Skin epidermis (tissue), 12 donors: ENCODE measurements around the gene SELPLG.
A peak's percentile ranks its signal among the peaks of the same experiment; 100 is the strongest.
"Not testable (repeated sequence)": the region's sequence is repeated elsewhere in the genome, so short reads cannot be mapped to it uniquely, and the experiment has no call there.

Source experiments
- H3K27ac ChIP-seq, 21 experiments: fragments of 200-600 bp; sonication (generic) in 11 of 21; one replicate each; pipeline ENCODE4 v1.5.0; 2020; ENCODE audit warnings: mild to moderate bottlenecking in 3 of 21, inconsistent platforms in 2 of 21, moderate library complexity in 2 of 21
- H3K4me3 ChIP-seq, 7 experiments: fragments of 200-600 bp; sonication (generic) in 2 of 7; one replicate each; pipeline ENCODE4 v1.5.0; 2020; ENCODE audit warnings: inconsistent platforms in 2 of 7, mild to moderate bottlenecking in 2 of 7, moderate library complexity in 1 of 7

SELPLG gene

DNA sequence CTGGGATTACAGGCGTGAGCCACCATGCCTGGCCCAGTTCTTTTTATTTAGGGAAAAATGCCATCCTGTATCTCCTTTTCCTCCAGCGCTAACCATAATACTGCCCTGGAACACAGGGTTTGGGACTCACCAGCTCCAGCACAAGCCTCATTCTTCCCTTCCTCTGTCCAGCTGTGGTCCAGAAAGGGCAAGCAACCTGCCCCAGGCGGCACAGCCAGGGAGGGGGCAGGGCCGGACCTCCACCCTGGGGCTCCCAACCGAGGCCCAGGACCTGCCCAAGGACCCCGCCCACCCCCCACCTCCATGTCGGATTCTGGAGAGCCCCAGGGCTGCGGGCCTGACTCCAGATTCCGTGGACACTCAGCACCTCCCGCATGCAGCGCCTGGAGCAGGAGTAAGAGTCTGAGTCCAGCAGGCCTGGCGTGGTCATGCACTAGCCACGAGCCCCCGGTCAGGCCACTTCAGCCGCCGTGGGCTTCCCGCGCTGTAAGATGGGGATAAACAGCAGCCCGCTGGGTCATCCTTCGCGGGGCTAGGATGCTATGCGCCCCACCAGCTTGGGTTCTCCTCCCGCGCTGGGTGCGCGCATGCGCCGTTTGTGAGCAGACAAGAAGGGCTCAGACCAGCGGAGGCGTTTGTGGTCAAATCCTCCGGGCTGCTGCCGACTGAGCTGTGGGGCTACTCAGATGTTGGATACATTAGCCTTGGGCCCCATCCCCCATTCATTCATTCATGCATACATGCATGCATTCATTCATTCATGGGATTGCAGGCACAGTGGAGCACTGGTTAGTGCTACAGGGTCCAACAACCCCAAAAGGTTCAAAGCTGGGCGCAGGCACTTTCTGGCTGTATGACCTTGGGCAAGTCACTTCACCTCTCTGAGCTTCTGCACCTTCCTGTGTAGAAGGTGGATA is 52.1 kb downstream of the SELPLG start:
- H3K4me3 ChIP-seq = no peak overlapping the region
- H3K27ac ChIP-seq = peak overlapping the region in 2 of 21 experiments; percentile 15 to 34

DNA sequence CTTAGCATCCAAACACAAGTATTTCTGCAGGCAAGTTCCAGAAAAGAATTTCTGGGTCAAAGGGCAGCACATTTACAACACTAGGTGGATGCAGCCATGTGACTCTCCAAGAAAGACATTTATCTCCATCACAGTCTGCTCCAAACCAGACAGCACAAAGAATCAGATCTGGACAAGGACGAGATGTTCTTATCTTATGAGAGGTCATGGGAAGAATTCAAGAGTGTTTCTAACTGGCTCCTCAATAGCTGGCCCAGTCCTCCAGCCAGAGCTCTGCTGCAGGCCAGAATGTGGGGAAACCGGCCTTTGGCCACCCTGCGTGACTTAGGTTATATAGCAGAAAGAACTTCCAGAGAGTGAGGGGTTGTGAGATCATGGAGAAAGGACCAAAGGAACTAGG is 53.2 kb downstream of the SELPLG start:
- Histone ChIP-seq H3K4me3 (no peak overlapping the region), H3K27ac (peak overlapping the region in 1 of 21 experiments; percentile 34)

DNA sequence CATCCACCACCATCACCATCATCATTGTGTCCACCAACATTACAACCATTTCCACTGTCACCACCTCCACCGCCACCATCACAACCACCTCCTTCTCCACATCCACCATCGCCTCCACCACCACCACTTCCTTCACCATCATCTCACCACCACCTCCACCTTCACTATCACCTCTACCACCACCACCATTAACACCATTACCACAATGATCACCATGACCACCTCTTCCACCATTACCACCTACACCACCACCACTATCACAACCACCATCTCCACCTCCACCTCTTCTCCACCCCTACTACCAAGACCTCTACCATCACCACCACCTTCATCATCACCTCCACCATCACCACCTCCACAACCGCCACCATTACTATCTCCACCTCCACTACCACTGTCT is 54.9 kb downstream of the SELPLG start:
- Histone ChIP-seq H3K27ac (peak overlapping the region in 2 of 21 experiments; percentile 57 to 63), H3K4me3 (no peak overlapping the region)

DNA sequence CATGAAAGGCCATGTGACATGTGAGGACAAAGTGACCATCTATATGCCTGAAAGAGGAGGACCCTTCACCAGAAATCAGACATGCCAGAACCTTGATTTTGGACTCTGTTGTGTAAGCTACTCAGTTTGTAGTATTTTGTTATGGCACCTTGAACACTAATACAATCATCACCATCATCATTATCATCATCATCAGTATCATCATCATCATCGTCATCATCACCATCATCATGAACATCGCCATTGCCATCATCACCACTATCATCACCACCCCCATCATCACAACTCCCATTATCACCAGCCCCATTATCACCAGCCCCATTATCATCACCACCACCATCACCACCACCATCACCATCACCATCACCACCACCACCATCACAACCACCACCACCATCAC is 55.4 kb downstream of the SELPLG start:
- no peak overlapping the region for H3K4me3 ChIP-seq
- peak overlapping the region in 1 of 21 experiments; percentile 63 for H3K27ac ChIP-seq

DNA sequence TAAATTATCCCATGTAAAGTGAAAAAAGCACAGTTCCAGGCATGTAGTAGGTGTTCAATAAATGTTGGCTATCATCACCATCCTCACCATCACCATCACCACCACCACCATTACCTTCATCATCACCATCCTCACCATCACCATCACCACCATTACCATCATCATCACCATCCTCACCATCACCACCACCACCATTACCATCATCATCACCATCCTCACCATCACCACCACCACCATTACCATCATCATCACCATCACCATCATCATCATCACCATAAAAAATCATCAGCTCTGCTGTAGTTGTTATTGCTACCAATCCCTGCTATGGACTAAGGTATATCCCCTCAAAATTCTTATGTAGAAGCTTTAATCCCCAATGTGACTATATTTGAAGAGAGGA is 56.2 kb downstream of the SELPLG start:
- H3K27ac ChIP-seq = peak overlapping the region in 1 of 21 experiments; percentile 14
- no peak overlapping the region for H3K4me3 ChIP-seq

DNA sequence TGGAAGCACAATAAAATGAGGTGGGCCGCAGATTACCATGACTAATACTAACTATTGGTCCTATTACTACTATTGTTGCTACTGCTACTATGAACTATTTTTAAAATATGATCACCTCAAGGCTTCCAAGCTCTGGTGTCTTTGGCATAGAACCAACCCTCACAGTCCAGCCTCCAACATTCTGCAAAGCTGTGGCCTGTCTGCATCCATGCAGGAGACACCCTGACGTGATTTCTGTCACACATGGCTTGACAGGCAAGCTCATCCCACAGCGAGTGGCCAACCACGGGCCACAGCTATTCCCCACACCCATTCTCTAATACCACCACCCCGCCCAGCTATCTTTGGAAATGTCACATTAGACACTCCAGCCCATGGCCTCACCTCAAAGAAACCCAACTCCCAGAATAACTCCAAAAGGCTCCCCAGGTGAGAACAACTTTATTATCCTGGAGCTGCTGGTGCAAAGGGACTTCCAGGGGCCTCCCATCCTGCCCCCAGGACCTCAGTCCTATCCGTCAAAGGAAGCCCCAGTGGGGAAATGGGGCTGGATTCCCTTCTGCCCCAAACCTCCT is 56.9 kb downstream of the SELPLG start:
- no peak overlapping the region for H3K4me3 ChIP-seq

DNA sequence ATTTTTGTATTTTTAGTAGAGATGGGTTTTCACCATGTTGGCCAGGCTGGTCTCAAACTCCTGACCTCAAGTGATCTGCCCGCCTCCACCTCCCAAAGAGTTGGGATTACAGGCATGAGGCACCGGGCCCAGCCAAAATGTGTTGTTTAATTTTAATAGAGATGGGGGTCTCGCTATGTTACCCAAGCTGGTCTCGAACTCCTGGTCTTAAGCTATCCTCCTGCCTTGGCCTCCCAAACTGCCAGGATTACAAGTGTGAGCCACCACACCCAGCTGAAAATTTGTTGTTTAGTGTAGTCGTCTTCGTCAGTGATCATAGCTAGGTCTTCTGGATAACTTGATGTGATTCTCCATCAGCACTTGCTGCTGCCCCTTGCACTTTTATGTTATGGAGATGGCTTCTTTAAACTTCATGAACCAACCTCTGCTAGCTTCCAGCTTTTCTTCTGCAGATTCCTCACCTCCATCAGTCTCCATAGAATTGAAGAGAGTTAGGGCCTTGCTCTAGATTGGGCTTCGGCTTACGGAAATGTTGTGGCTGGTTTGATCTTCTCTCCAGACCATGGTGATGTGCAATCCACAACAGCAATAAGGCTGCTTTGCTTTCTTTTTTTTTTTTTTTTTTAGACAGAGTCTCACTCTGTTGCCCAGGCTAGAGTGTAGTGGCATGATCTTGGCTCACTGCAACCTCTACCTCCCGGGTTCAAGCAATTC is 58.3 kb downstream of the SELPLG start:
- Histone ChIP-seq H3K27ac (no peak overlapping the region), H3K4me3 (no peak overlapping the region)

More for the DNA sequence above, 56.9 kb downstream of the SELPLG start:
- H3K27ac ChIP-seq = peak overlapping the region in 1 of 21 experiments; percentile 14

DNA sequence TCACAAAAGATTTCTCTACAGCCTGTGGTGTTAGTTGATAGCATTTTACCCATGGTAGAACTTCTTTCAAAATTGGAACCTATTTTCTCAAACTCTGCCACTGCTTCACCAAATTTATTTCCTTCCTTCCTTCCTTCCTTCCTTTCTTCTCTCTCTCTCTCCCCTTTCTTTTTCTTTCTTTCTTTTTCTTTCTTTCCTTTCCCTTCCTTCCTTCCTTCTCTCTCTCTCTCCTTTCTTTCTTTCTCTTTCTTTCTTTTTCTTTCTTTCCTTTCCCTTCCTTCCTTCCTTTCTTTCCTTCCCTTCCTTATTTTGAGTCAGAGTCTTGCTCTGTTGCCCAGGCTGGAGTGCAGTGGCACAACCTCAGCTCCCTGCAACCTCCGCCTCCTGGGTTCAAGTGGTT is 59.4 kb downstream of the SELPLG start:
- H3K27ac ChIP-seq, H3K4me3 ChIP-seq: not testable (repeated sequence)

DNA sequence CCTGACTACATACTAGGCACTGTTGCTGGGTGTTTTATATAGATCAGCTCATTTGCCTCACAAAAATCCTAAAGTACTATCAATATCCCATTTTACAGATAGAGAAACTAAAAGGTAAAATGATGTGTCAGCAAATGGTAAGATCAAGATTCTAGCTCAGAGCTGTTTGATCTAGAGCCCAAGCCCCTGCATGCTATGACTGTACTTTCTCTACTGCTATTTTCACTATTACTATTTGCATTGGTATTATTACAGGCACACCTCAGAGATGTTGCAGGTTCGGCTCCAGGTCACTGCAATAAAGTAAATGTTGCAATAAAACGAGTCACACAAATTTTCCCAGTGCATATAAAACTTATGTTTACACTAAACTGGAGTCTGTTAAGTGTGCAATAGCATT is 60.4 kb downstream of the SELPLG start:
- Histone ChIP-seq H3K4me3 (no peak overlapping the region), H3K27ac (no peak overlapping the region)

DNA sequence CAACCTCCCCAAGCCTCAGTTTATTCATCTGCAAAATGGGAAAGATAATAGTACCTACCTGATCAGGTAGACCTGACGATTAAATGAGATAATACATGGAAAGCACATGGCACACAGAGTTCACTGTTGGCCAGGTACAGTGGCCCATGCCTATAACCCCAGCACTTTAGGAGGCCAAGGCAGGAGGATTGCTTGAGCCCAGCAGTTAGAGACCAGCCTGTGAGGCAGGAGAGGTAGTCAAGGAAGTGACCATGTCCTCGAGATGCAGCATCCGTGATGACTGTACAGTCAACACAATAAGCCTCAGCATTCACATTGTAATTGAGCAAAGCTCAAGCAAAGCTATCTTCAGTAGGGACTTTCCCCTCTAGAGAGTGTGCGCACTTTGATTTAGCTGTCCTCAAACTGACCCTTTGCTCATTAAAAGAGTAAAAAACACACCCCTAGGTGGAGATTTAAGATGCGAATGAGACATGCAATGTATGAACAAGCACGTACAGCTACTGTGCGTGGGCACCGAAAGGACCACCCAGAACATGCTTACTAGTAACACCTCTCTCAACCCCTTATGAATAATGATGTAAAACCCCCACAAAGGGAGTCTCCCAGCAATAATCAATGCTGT is 61.4 kb downstream of the SELPLG start:
- Histone ChIP-seq H3K27ac (no peak overlapping the region), H3K4me3 (no peak overlapping the region)
